Ishikawa (cell line): ENCODE results near the gene TGM2.

Experiments
- CEBPB ChIP-seq: IDR thresholded peaks from 2 replicates; pipeline ENCODE4 v1.6.1; 2012
- EGR1 ChIP-seq: IDR thresholded peaks from 2 replicates; pipeline ENCODE4 v1.6.1; 2012
- EP300 ChIP-seq: IDR thresholded peaks from 2 replicates; pipeline ENCODE4 v1.6.1; 2012; ENCODE audit warnings: borderline replicate concordance
- FOXM1 ChIP-seq: IDR thresholded peaks from 2 replicates; pipeline ENCODE4 v1.6.1; 2012; ENCODE audit warnings: low read depth, borderline replicate concordance
- MAX ChIP-seq: IDR thresholded peaks from 2 replicates; pipeline ENCODE4 v1.6.1; 2012
- NFIC ChIP-seq: IDR thresholded peaks from 2 replicates; pipeline ENCODE4 v1.6.1; 2012
- REST ChIP-seq: IDR thresholded peaks from 2 replicates; pipeline ENCODE4 v1.6.1; 2012; ENCODE audit warnings: low read depth, mild to moderate bottlenecking
- TAF1 ChIP-seq: IDR thresholded peaks from 2 replicates; pipeline ENCODE4 v1.6.1; 2012; ENCODE audit warnings: low read depth, mild to moderate bottlenecking
- TEAD4 ChIP-seq: IDR thresholded peaks from 2 replicates; pipeline ENCODE4 v1.6.1; 2012
- YY1 ChIP-seq: IDR thresholded peaks from 2 replicates; pipeline ENCODE4 v1.6.1; 2012; ENCODE audit warnings: low read depth

GRCh38 chr20:38197619-38198018, 32.5 kb upstream of the TGM2 start:
- TF ChIP-seq REST (no peak), CEBPB (no peak), YY1 (no peak), NFIC (no peak), FOXM1 (no peak), TAF1 (no peak), MAX (no peak), TEAD4 (no peak), EGR1 (no peak), EP300 (no peak)
